ENCODE results near the gene ABLIM2.
A peak's percentile ranks its signal among the peaks of the same experiment; 100 is the strongest.
"Not testable (repeated sequence)": the region's sequence is repeated elsewhere in the genome, so short reads cannot be mapped to it uniquely, and the experiment has no call there.

Gene ABLIM2

GRCh38 chr4:7945709-7946380, 212.8 kb downstream of the ABLIM2 start:
- no peak for DNase-seq

GRCh38 chr4:7944599-7945220, 213.9 kb downstream of the ABLIM2 start:
- DNase-seq: no peak

GRCh38 chr4:7943688-7944087, 214.9 kb downstream of the ABLIM2 start:
- not testable (repeated sequence) for DNase-seq

- no peak for DNase-seq
These were observed 215.4 kb downstream of the ABLIM2 start for GRCh38 chr4:7943211-7943610.

GRCh38 chr4:7941965-7942496, 216.6 kb downstream of the ABLIM2 start:
- no peak for DNase-seq

- DNase-seq: no peak
These were observed 217.3 kb downstream of the ABLIM2 start for GRCh38 chr4:7941111-7941964.

- no peak for DNase-seq
These were observed 219.1 kb downstream of the ABLIM2 start, which contains the start of gene AFAP1 for GRCh38 chr4:7939377-7940108. Gene AFAP1 (minus strand): TSS chr4:7939861. CDS start chr4:7872078, 67,783 bp downstream.

- DNase-seq: no peak
These were observed 219.8 kb downstream of the ABLIM2 start for GRCh38 chr4:7938609-7939376.

GRCh38 chr4:7938266-7938608, 220.4 kb downstream of the ABLIM2 start:
- no peak for DNase-seq

- DNase-seq: peak; percentile 20
These were observed 221.6 kb downstream of the ABLIM2 start for GRCh38 chr4:7937006-7937405.

GRCh38 chr4:7933651-7934510, 224.7 kb downstream of the ABLIM2 start:
- DNase-seq: no peak

GRCh38 chr4:7932287-7932686, 226.3 kb downstream of the ABLIM2 start:
- no peak for DNase-seq

- DNase-seq: no peak
These were observed 229.3 kb downstream of the ABLIM2 start for GRCh38 chr4:7929118-7929951.

GRCh38 chr4:7928711-7929110, 229.9 kb downstream of the ABLIM2 start:
- no peak for DNase-seq

GRCh38 chr4:7926822-7927221, 231.8 kb downstream of the ABLIM2 start:
- DNase-seq: no peak

- no peak for DNase-seq
These were observed 234.0 kb downstream of the ABLIM2 start for GRCh38 chr4:7924570-7924969.

- DNase-seq: no peak
These were observed 234.4 kb downstream of the ABLIM2 start for GRCh38 chr4:7924163-7924562.

- no peak for DNase-seq
These were observed 236.1 kb downstream of the ABLIM2 start for GRCh38 chr4:7922466-7922865.

- DNase-seq: no peak
These were observed 239.6 kb downstream of the ABLIM2 start for GRCh38 chr4:7918981-7919380.

GRCh38 chr4:7918187-7918586, 240.4 kb downstream of the ABLIM2 start:
- not testable (repeated sequence) for DNase-seq
